ENCODE data around the gene CDC42SE2. TPM values are rescaled to one million over a fixed set of nuclear protein-coding genes. Genes with fewer than 3 reads are reported as not detected.
"Not testable (repeated sequence)": the region's sequence is repeated elsewhere in the genome, so short reads cannot be mapped to it uniquely, and the experiment has no call there.

CDC42SE2 gene
- total and polyA plus RNA-seq, 12 donors = 5.1 to 26.7 (median 19.2) TPM

DNA sequence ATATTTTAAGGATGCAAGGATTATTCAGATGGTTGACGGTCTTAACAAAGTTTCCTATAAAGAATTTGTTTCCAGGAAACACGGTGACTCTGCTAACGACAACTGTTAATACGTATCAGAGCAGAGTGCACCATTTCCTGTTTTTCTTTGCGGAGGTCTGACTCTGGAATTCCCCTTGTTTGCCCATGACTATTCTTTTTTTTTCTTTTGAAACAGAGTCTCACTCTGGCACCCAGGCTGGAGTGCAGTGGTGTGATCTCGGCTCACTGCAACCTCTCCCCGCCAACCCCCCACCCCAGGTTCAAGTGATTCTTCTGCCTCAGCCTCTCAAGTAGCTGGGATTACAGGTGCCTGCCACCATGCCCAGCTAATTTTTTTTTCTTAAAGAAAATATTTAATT, 115.9 kb downstream of the CDC42SE2 start:
- intact Hi-C loops (cut with DNase I) = no loop called here
- Histone ChIP-seq H3K27me3 (no peaks in the 10 kb centered on the region), H3K36me3 (replicated peaks in 1 of 2) (no peaks in the 10 kb centered on the region), H3K4me1 (replicated peaks in 1 of 2) (peaks cover 8 to 24% of the 10 kb centered on the region in 2 donors), H3K9me3 (replicated peaks in 1 of 3) (no peaks in the 10 kb centered on the region), H3K4me3 (peak overlapping the region in 1 of 4 donors; percentile 5), H3K27ac (peak overlapping the region in 2 of 5 donors; percentile 60 to 63)
- TF ChIP-seq, protein P1, sequence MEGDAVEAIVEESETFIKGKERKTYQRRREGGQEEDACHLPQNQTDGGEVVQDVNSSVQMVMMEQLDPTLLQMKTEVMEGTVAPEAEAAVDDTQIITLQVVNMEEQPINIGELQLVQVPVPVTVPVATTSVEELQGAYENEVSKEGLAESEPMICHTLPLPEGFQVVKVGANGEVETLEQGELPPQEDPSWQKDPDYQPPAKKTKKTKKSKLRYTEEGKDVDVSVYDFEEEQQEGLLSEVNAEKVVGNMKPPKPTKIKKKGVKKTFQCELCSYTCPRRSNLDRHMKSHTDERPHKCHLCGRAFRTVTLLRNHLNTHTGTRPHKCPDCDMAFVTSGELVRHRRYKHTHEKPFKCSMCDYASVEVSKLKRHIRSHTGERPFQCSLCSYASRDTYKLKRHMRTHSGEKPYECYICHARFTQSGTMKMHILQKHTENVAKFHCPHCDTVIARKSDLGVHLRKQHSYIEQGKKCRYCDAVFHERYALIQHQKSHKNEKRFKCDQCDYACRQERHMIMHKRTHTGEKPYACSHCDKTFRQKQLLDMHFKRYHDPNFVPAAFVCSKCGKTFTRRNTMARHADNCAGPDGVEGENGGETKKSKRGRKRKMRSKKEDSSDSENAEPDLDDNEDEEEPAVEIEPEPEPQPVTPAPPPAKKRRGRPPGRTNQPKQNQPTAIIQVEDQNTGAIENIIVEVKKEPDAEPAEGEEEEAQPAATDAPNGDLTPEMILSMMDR (IDR thresholded peaks at IDR 0.05) = no peak
- TF ChIP-seq POLR2A (IDR thresholded peaks at IDR 0.05) = no peak
- DNase-seq = peak in 2 of 7 donors; percentile 5 to 9
- WGBS, 4 donors = 60 to 67% (median 66%) methylated on average over 7 of the region's 7 CpGs

DNA sequence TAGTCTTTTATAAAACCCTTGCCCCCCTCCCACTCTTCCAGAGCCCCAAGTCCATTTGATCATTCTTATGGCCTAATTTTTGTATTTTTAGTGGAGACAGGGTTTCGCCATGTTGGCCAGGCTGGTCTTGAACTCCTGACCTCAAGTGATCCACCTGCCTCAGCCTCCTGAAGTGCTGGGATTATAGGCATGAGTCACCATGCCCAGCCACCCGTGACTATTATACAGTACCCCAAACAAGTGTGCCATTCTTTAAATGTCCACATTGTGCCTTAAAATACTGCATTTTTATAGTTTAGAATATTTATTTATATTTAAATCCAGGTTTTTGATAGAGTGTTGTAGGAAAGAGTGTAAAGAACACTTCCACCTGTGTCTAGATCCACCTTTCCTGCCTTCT, 116.4 kb downstream of the CDC42SE2 start:
- H3K9me3 ChIP-seq (replicated peaks in 1 of 3); intact Hi-C loops (cut with DNase I): not testable (repeated sequence)
- 77 to 88% (median 77%) methylated on average over 2 of the region's 2 CpGs for WGBS, 4 donors

DNA sequence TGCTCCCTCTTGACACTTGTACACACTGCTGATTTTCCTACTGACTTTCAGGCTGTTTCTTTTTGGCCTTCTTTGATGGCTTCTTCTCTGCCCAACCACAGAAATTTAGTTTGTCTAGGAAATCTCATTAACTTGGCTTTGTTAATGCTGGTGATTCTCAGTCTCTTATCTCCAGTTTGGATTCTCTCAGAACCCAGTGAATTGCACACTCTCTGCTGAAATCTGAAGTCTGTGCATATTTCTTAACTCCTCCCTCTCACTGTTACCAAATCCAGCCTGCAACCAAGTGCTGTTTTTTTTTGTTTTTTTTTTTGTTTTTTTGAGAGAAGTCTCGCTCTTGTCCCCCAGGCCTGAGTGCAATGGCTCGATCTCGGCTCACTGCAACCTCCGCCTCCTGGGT, 117.2 kb downstream of the CDC42SE2 start:
- intact Hi-C loops (cut with DNase I) = no loop called here
- Histone ChIP-seq H3K4me3 (no peak overlapping the region), H3K27me3 (no peaks in the 10 kb centered on the region), H3K4me1 (replicated peaks in 1 of 2) (peaks cover 8 to 24% of the 10 kb centered on the region in 2 donors), H3K36me3 (replicated peaks in 1 of 2) (no peaks in the 10 kb centered on the region), H3K9me3 (replicated peaks in 1 of 3) (no peaks in the 10 kb centered on the region), H3K27ac (no peak overlapping the region)
- WGBS, 4 donors = 83 to 95% (median 92%) methylated on average over 4 of the region's 4 CpGs
- TF ChIP-seq, protein P1 (IDR thresholded peaks at IDR 0.05) = no peak
- no peak for TF ChIP-seq POLR2A (IDR thresholded peaks at IDR 0.05)
- DNase-seq = no peak

More for the DNA sequence above, 116.4 kb downstream of the CDC42SE2 start:
- H3K36me3 ChIP-seq (replicated peaks in 1 of 2); H3K27me3 ChIP-seq; H3K4me3 ChIP-seq; DNase-seq: not testable (repeated sequence)
- Histone ChIP-seq H3K27ac (peak overlapping the region in 1 of 5 donors; percentile 47), H3K4me1 (replicated peaks in 1 of 2) (peaks cover 8 to 24% of the 10 kb centered on the region in 2 donors)

DNA sequence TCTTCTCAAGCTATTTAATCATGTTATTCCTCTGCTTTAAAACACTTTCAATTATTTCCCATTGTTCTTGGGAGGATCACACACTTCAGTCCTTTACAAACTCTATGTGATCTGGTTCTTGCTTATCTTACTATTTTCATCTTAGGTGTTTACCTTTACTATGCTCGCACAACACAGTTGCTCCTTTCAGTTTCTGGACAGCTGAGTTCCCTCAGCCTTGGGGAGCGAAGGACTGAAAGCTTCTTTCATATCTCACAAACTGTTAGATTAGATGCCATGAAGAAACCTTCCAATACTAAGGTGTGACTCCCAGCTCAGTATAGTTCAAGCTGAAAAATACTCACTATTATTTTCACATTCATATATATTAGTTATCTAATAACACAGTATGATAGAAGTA, 117.9 kb downstream of the CDC42SE2 start:
- intact Hi-C loops (cut with DNase I) = no loop called here
- peaks cover 8 to 24% of the 10 kb centered on the region in 2 donors for H3K4me1 ChIP-seq (replicated peaks in 1 of 2)
- no peaks in the 10 kb centered on the region for H3K27me3 ChIP-seq
- H3K27ac ChIP-seq = no peak overlapping the region
- H3K9me3 ChIP-seq (replicated peaks in 1 of 3) = no peaks in the 10 kb centered on the region
- TF ChIP-seq, protein P1 (IDR thresholded peaks at IDR 0.05) = no peak
- no peak for TF ChIP-seq POLR2A (IDR thresholded peaks at IDR 0.05)
- DNase-seq = no peak
- H3K4me3 ChIP-seq = no peak overlapping the region
- no peaks in the 10 kb centered on the region for H3K36me3 ChIP-seq (replicated peaks in 1 of 2)
- WGBS, 4 donors = 88 to 93% (median 89%) methylated on average over 2 of the region's 2 CpGs

Measured in adrenal gland (tissue), 12 donors.